HepG2 (cell line): Measurements from ENCODE around the gene PAK1IP1. TPM values are rescaled to one million over a fixed set of nuclear protein-coding genes. Genes with fewer than 3 reads are reported as not detected.
A peak's percentile ranks its signal among the peaks of the same experiment; 100 is the strongest.

ENCODE experiments used
- DNMT1 ChIP-seq: sonication (generic); formaldehyde crosslinking; IDR thresholded peaks from 2 replicates; pipeline ENCODE4 v1.5.1; 2020; ENCODE audit warnings: mild to moderate bottlenecking, missing genetic modification reagents
- KDM3A ChIP-seq: IDR thresholded peaks from 2 replicates; pipeline ENCODE4 v1.6.1; 2018; ENCODE audit warnings: low read depth, missing compliant biosample characterization
- ZFP90 ChIP-seq: sonication (generic); formaldehyde crosslinking; IDR thresholded peaks from 2 replicates; pipeline ENCODE4 v1.8.0; 2022; ENCODE audit warnings: missing genetic modification reagents, mild to moderate bottlenecking, inconsistent platforms, borderline replicate concordance
- ZMYM4 ChIP-seq: sonication (generic); formaldehyde crosslinking; IDR thresholded peaks from 2 replicates; pipeline ENCODE4 v1.8.1; 2023; ENCODE audit warnings: mild to moderate bottlenecking, missing genetic modification reagents
- ZNF251 ChIP-seq: sonication (generic); formaldehyde crosslinking; IDR thresholded peaks from 2 replicates; pipeline ENCODE4 v1.9.0; 2021; ENCODE audit warnings: mild to moderate bottlenecking, missing genetic modification reagents
- ZSCAN9 ChIP-seq: IDR thresholded peaks from 2 replicates; pipeline ENCODE4 v1.6.1; 2016; ENCODE audit warnings: borderline replicate concordance
- polyA plus RNA-seq, 8 experiments: library from polyadenylated mRNA; depleted of rRNA in 3 of 8; stranded (reverse) in 7 of 8; unstranded in 1 of 8; fragments of >200 nt; fragmentation: Illumina TruSeq in 4 of 8; extraction: Trizol in 4 of 8; gene quantifications; 2 replicates each; pipeline versions ENCODE4 v1.2.1 to v1.2.3, GENCODE V29; 2011 to 2016; ENCODE audit warnings: low read depth in 4 of 8, missing spikeins in 1 of 8, mixed read lengths in 1 of 8; ENCODE audit not compliant: insufficient read depth in 1 of 8
- total RNA-seq, 5 experiments: library from RNA; depleted of rRNA; stranded (reverse); fragments of >200 nt; fragmentation: Illumina TruSeq; extraction: Trizol; gene quantifications; 2 replicates each; pipeline ENCODE4 v1.2.3, GENCODE V29; 2016; ENCODE audit warnings: low read depth in 1 of 5
- TF ChIP-seq, protein P1 (sequence below): sonication (generic); formaldehyde crosslinking; conservative IDR thresholded peaks from 2 replicates; pipeline ENCODE4 v1.8.0; 2022; ENCODE audit warnings: mild to moderate bottlenecking, moderate library complexity, missing genetic modification reagents
- TF ChIP-seq, protein P2 (sequence below): IDR thresholded peaks from 2 replicates; pipeline ENCODE4 v1.6.1; 2016
- TF ChIP-seq, protein P3 (sequence below): sonication (generic); formaldehyde crosslinking; conservative IDR thresholded peaks from 2 replicates; pipeline ENCODE4 v1.8.0; 2022; ENCODE audit warnings: low read depth, missing genetic modification reagents
- TF ChIP-seq, protein P4 (sequence below): sonication (generic); formaldehyde crosslinking; IDR thresholded peaks from 2 replicates; pipeline ENCODE4 v1.8.0; 2022; ENCODE audit warnings: missing genetic modification reagents, mild to moderate bottlenecking, borderline replicate concordance
- TF ChIP-seq, protein P5 (sequence below): sonication (generic); formaldehyde crosslinking; IDR thresholded peaks from 2 replicates; pipeline ENCODE4 v1.5.0; 2020; ENCODE audit warnings: mild to moderate bottlenecking, missing genetic modification reagents, borderline replicate concordance
- TF ChIP-seq, protein P6 (sequence below): sonication (generic); formaldehyde crosslinking; IDR thresholded peaks from 2 replicates; pipeline ENCODE4 v1.5.0; 2020; ENCODE audit warnings: mild to moderate bottlenecking, missing genetic modification reagents

Gene PAK1IP1
- total and polyA plus RNA-seq, 2 of the 13 experiments (the other 11 are each of a cell fraction or from before 2014, with no cell fraction given) = 23.4 to 66.2 TPM

DNA sequence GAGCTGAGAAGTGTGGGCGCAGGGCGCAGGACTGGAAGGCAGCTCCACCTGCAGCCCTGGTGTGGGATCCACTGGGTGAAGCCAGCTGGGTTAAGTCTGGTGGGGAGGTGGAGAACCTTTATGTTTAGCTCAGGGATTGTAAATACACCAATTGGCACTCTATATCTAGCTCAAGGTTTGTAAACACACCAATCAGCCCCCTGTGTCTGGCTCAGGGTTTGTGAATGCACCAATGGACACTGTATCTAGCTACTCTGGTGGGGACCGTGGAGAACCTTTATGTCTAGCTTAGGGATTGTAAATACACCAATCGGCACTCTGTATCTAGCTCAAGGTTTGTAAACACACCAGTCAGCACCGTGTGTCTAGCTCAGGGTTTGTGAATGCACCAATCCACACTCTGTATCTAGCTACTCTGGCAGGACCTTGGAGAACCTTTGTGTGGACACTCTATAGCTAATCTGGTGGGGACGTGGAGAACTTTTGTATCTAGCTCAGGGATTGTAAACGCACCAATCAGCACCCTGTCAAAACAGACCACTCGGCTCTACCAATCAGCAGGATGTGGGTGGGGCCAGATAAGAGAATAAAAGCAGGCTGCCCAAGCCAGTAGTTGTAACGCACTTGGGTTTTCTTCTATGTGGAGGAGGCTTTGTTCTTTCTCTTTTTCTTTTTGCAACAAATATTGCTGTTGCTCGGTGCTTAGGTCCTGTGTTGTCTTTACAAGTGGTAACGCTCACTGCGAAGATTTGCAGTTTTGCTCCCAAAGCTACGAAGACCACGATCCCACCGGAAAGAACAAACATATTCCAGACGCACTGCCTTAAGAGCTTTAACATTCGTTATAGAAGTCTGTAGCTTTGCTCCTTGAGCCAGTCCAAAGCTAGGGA is 26.4 kb downstream of the PAK1IP1 start (continued):
- TF ChIP-seq ZSCAN9 (CRISPR knock-in tag) = peak; percentile 62; the same call in 1 of the 2 replicates
- TF ChIP-seq KDM3A = 0 out of 2 replicates have a peak, but pooled peaks have one; percentile 56
- TF ChIP-seq ZFP90 (CRISPR knock-in tag) = peak; percentile 68; the same call in 1 of the 2 replicates
- TF ChIP-seq, protein P1, sequence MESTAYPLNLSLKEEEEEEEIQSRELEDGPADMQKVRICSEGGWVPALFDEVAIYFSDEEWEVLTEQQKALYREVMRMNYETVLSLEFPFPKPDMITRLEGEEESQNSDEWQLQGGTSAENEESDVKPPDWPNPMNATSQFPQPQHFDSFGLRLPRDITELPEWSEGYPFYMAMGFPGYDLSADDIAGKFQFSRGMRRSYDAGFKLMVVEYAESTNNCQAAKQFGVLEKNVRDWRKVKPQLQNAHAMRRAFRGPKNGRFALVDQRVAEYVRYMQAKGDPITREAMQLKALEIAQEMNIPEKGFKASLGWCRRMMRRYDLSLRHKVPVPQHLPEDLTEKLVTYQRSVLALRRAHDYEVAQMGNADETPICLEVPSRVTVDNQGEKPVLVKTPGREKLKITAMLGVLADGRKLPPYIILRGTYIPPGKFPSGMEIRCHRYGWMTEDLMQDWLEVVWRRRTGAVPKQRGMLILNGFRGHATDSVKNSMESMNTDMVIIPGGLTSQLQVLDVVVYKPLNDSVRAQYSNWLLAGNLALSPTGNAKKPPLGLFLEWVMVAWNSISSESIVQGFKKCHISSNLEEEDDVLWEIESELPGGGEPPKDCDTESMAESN (CRISPR knock-in tag) = peak; percentile 67; the same call in 1 of the 2 replicates
- TF ChIP-seq, protein P2, sequence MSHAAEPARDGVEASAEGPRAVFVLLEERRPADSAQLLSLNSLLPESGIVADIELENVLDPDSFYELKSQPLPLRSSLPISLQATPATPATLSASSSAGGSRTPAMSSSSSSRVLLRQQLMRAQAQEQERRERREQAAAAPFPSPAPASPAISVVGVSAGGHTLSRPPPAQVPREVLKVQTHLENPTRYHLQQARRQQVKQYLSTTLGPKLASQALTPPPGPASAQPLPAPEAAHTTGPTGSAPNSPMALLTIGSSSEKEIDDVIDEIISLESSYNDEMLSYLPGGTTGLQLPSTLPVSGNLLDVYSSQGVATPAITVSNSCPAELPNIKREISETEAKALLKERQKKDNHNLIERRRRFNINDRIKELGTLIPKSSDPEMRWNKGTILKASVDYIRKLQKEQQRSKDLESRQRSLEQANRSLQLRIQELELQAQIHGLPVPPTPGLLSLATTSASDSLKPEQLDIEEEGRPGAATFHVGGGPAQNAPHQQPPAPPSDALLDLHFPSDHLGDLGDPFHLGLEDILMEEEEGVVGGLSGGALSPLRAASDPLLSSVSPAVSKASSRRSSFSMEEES (CRISPR knock-in tag) = peak; percentile 68
- peak; percentile 92 for TF ChIP-seq ZMYM4 (CRISPR knock-in tag)
- TF ChIP-seq, protein P3, sequence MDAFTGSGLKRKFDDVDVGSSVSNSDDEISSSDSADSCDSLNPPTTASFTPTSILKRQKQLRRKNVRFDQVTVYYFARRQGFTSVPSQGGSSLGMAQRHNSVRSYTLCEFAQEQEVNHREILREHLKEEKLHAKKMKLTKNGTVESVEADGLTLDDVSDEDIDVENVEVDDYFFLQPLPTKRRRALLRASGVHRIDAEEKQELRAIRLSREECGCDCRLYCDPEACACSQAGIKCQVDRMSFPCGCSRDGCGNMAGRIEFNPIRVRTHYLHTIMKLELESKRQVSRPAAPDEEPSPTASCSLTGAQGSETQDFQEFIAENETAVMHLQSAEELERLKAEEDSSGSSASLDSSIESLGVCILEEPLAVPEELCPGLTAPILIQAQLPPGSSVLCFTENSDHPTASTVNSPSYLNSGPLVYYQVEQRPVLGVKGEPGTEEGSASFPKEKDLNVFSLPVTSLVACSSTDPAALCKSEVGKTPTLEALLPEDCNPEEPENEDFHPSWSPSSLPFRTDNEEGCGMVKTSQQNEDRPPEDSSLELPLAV (CRISPR knock-in tag) = 0 out of 2 replicates have a peak, but pooled peaks have one; percentile 21
- 0 out of 2 replicates have a peak, but pooled peaks have one; percentile 64 for TF ChIP-seq ZNF251
- TF ChIP-seq, protein P4, sequence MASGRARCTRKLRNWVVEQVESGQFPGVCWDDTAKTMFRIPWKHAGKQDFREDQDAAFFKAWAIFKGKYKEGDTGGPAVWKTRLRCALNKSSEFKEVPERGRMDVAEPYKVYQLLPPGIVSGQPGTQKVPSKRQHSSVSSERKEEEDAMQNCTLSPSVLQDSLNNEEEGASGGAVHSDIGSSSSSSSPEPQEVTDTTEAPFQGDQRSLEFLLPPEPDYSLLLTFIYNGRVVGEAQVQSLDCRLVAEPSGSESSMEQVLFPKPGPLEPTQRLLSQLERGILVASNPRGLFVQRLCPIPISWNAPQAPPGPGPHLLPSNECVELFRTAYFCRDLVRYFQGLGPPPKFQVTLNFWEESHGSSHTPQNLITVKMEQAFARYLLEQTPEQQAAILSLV = peak; percentile 51; the same call in 1 of the 2 replicates
- TF ChIP-seq, protein P5, sequence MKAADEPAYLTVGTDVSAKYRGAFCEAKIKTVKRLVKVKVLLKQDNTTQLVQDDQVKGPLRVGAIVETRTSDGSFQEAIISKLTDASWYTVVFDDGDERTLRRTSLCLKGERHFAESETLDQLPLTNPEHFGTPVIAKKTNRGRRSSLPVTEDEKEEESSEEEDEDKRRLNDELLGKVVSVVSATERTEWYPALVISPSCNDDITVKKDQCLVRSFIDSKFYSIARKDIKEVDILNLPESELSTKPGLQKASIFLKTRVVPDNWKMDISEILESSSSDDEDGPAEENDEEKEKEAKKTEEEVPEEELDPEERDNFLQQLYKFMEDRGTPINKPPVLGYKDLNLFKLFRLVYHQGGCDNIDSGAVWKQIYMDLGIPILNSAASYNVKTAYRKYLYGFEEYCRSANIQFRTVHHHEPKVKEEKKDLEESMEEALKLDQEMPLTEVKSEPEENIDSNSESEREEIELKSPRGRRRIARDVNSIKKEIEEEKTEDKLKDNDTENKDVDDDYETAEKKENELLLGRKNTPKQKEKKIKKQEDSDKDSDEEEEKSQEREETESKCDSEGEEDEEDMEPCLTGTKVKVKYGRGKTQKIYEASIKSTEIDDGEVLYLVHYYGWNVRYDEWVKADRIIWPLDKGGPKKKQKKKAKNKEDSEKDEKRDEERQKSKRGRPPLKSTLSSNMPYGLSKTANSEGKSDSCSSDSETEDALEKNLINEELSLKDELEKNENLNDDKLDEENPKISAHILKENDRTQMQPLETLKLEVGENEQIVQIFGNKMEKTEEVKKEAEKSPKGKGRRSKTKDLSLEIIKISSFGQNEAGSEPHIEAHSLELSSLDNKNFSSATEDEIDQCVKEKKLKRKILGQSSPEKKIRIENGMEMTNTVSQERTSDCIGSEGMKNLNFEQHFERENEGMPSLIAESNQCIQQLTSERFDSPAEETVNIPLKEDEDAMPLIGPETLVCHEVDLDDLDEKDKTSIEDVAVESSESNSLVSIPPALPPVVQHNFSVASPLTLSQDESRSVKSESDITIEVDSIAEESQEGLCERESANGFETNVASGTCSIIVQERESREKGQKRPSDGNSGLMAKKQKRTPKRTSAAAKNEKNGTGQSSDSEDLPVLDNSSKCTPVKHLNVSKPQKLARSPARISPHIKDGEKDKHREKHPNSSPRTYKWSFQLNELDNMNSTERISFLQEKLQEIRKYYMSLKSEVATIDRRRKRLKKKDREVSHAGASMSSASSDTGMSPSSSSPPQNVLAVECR (CRISPR knock-in tag) = 0 out of 2 replicates have a peak, but pooled peaks have one; percentile 9
- TF ChIP-seq DNMT1 (CRISPR knock-in tag) = peak; percentile 74; the same call in 1 of the 2 replicates
- TF ChIP-seq, protein P6, sequence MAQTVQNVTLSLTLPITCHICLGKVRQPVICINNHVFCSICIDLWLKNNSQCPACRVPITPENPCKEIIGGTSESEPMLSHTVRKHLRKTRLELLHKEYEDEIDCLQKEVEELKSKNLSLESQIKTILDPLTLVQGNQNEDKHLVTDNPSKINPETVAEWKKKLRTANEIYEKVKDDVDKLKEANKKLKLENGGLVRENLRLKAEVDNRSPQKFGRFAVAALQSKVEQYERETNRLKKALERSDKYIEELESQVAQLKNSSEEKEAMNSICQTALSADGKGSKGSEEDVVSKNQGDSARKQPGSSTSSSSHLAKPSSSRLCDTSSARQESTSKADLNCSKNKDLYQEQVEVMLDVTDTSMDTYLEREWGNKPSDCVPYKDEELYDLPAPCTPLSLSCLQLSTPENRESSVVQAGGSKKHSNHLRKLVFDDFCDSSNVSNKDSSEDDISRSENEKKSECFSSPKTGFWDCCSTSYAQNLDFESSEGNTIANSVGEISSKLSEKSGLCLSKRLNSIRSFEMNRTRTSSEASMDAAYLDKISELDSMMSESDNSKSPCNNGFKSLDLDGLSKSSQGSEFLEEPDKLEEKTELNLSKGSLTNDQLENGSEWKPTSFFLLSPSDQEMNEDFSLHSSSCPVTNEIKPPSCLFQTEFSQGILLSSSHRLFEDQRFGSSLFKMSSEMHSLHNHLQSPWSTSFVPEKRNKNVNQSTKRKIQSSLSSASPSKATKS (CRISPR knock-in tag) = peak; percentile 39; the same call in 1 of the 2 replicates
